K562 (cell line): ENCODE data around the gene ARID3A. TPM values are rescaled to one million over a fixed set of nuclear protein-coding genes. Genes with fewer than 3 reads are reported as not detected.

Source experiments
- CBX8 ChIP-seq: fragments of 200-600 bp; sonication (generic); IDR thresholded peaks from 2 replicates; pipeline ENCODE4 v1.6.1; 2012; ENCODE audit warnings: borderline replicate concordance, mixed run types, low read depth, mild to moderate bottlenecking, moderate library complexity, mixed read lengths, low read length, control low read depth, inconsistent platforms; ENCODE audit not compliant: poor library complexity, severe bottlenecking; ENCODE audit errors: extremely low read depth
- ESRRA ChIP-seq: fragments of 450-650 bp; IDR thresholded peaks from 2 replicates; pipeline ENCODE4 v1.6.1; 2014; ENCODE audit warnings: low read depth, mild to moderate bottlenecking, moderate library complexity, borderline replicate concordance
- FOXA1 ChIP-seq: fragments of 450-650 bp; IDR thresholded peaks from 2 replicates; pipeline ENCODE4 v1.6.1; 2016; ENCODE audit warnings: mild to moderate bottlenecking, borderline replicate concordance
- GABPA ChIP-seq: fragments of 200-800 bp; sonication (Bioruptor generic); conservative IDR thresholded peaks from 2 replicates; pipeline ENCODE4 v1.6.1; 2016; ENCODE audit warnings: low read depth, missing genetic modification characterization, missing compliant biosample characterization
- GABPB1 ChIP-seq: sonication (generic); formaldehyde crosslinking; IDR thresholded peaks from 2 replicates; pipeline ENCODE4 v1.8.0; 2022; ENCODE audit warnings: mild to moderate bottlenecking, missing genetic modification reagents
- HDAC8 ChIP-seq: fragments of 450-650 bp; IDR thresholded peaks from 2 replicates; pipeline ENCODE4 v1.6.1; 2016; ENCODE audit warnings: mild to moderate bottlenecking, missing genetic modification characterization, moderate library complexity, missing compliant biosample characterization
- KLF10 ChIP-seq: fragments of 250-450 bp; sonication (Bioruptor Pico); IDR thresholded peaks from 2 replicates; pipeline ENCODE4 v1.6.1; 2021; ENCODE audit warnings: matching md5 sums
- NBN ChIP-seq: fragments of 450-650 bp; IDR thresholded peaks from 2 replicates; pipeline ENCODE4 v1.6.1; 2016; ENCODE audit warnings: low read depth, mild to moderate bottlenecking
- NFE2L1 ChIP-seq: fragments of 450-650 bp; IDR thresholded peaks from 2 replicates; pipeline ENCODE4 v1.6.1; 2016; ENCODE audit warnings: missing genetic modification characterization, low read depth, mild to moderate bottlenecking, missing compliant biosample characterization, moderate library complexity, borderline replicate concordance
- RCOR1 ChIP-seq, 2 experiments: IDR thresholded peaks; 2 replicates each; pipeline ENCODE4 v1.6.1; 2012; ENCODE audit warnings: low read depth in 2 of 2, low read length in 2 of 2, borderline replicate concordance in 1 of 2, improper control_type of control experiment in 1 of 2
- SMARCB1 ChIP-seq: IDR thresholded peaks from 2 replicates; pipeline ENCODE4 v1.6.1; 2011; ENCODE audit warnings: improper control_type of control experiment, low read depth; ENCODE audit not compliant: insufficient read length
- SP2 ChIP-seq: IDR thresholded peaks from 2 replicates; pipeline ENCODE4 v1.6.1; 2011; ENCODE audit warnings: mild to moderate bottlenecking, low read depth, low read length, moderate library complexity; ENCODE audit not compliant: poor library complexity, severe bottlenecking; ENCODE audit errors: extremely low read depth
- SRSF3 ChIP-seq: fragments of 200-400 bp; formaldehyde crosslinking; IDR thresholded peaks from 2 replicates; pipeline ENCODE4 v1.6.1; 2016; ENCODE audit warnings: mild to moderate bottlenecking, low read length, moderate library complexity; ENCODE audit not compliant: insufficient read depth
- SUPT5H ChIP-seq: fragments of 450-650 bp; IDR thresholded peaks from 2 replicates; pipeline ENCODE4 v1.6.1; 2016
- TFE3 ChIP-seq: fragments of 450-650 bp; formaldehyde crosslinking; IDR thresholded peaks from 2 replicates; pipeline ENCODE4 v1.4.0; 2020; ENCODE audit warnings: mild to moderate bottlenecking, mixed read lengths
- ZBTB17 ChIP-seq: fragments of 450-650 bp; formaldehyde crosslinking; IDR thresholded peaks from 2 replicates; pipeline ENCODE4 v1.4.0; 2020; ENCODE audit warnings: mild to moderate bottlenecking
- ZFPM2 ChIP-seq: fragments of 250-450 bp; sonication (Bioruptor Pico); IDR thresholded peaks from 2 replicates; pipeline ENCODE4 v1.5.1; 2022; ENCODE audit warnings: mild to moderate bottlenecking
- ZKSCAN1 ChIP-seq: fragments of 150-350 bp; IDR thresholded peaks from 2 replicates; pipeline ENCODE4 v1.6.1; 2016; ENCODE audit warnings: low read depth, low read length
- ZNF41 ChIP-seq: fragments of 250-450 bp; sonication (Bioruptor Pico); conservative IDR thresholded peaks from 2 replicates; pipeline ENCODE4 v1.4.0; 2020; ENCODE audit warnings: mild to moderate bottlenecking
- ZNF431 ChIP-seq: sonication (generic); formaldehyde crosslinking; IDR thresholded peaks from 2 replicates; pipeline ENCODE4 v1.8.0; 2022; ENCODE audit warnings: mild to moderate bottlenecking, missing genetic modification reagents
- ZNF766 ChIP-seq: fragments of 200-800 bp; sonication (Bioruptor generic); conservative IDR thresholded peaks from 2 replicates; pipeline ENCODE4 v1.6.1; 2016; ENCODE audit warnings: missing genetic modification characterization, missing compliant biosample characterization
- polyA plus RNA-seq, 8 experiments: library from polyadenylated mRNA; depleted of rRNA in 4 of 8; stranded (reverse) in 5 of 8; unstranded in 3 of 8; fragments of >200 nt; fragmentation: Nextera tagmentation in 2 of 8; fragmentation: Illumina TruSeq in 1 of 8; extraction: Ambion mirVana in 2 of 8; extraction: Trizol in 1 of 8; gene quantifications; 2 replicates each; pipeline versions ENCODE4 v1.2.1 to v1.2.3, GENCODE V29; 2011 to 2014; ENCODE audit warnings: inconsistent platforms in 1 of 8, missing spikeins in 1 of 8
- total RNA-seq, 7 experiments: library from RNA; depleted of rRNA in 6 of 7; stranded (reverse); fragments of >200 nt in 6 of 7; fragmentation: Illumina TruSeq in 2 of 7; extraction: Trizol in 2 of 7; gene quantifications; 2 replicates each; pipeline versions ENCODE4 v1.2.1 to v1.2.3, GENCODE V29; 2011 to 2021; ENCODE audit warnings: low replicate concordance in 1 of 7
- TF ChIP-seq, protein P1 (sequence below): fragments of 200-800 bp; sonication (Bioruptor generic); IDR thresholded peaks from 2 replicates; pipeline ENCODE4 v1.6.1; 2017; ENCODE audit warnings: missing genetic modification characterization, missing compliant biosample characterization
- TF ChIP-seq, protein P2 (sequence below): fragments of 250-450 bp; sonication (Bioruptor Pico); IDR thresholded peaks from 2 replicates; pipeline ENCODE4 v1.8.0; 2022; ENCODE audit warnings: moderate library complexity, mild to moderate bottlenecking, inconsistent platforms
- TF ChIP-seq, protein P3 (sequence below): fragments of 450-650 bp; IDR thresholded peaks from 2 replicates; pipeline ENCODE4 v1.6.1; 2016
- TF ChIP-seq, protein P4 (sequence below): fragments of 450-650 bp; IDR thresholded peaks from 2 replicates; pipeline ENCODE4 v1.6.1; 2016; ENCODE audit warnings: low read depth, mild to moderate bottlenecking, moderate library complexity

Gene ARID3A
- total and polyA plus RNA-seq, 9 of the 15 experiments (the other 6 are each of a cell fraction or from before 2014, with no cell fraction given): 1.4 to 118 (median 31.2) TPM

DNA sequence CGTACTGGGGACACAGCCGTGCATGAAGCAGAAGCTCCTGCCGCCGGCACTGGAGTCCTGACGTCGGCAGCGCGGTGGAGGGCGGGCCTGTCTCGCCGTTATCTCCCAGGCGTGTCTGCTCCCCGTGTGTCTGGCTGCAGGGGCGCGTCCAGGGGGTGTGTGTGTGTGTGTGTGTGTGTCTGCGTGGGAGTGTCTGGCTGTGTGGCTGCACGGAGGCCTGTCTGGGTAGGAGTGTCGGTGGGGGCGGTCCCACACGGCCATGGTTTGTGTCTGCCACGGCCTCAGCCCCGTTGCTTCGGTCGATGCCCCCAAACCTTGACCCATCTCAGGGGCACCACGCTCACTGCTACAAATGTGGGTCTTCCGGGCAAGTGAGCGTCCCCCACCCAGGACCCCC is 18.3 kb downstream of the ARID3A start (continued):
- TF ChIP-seq, protein P1, sequence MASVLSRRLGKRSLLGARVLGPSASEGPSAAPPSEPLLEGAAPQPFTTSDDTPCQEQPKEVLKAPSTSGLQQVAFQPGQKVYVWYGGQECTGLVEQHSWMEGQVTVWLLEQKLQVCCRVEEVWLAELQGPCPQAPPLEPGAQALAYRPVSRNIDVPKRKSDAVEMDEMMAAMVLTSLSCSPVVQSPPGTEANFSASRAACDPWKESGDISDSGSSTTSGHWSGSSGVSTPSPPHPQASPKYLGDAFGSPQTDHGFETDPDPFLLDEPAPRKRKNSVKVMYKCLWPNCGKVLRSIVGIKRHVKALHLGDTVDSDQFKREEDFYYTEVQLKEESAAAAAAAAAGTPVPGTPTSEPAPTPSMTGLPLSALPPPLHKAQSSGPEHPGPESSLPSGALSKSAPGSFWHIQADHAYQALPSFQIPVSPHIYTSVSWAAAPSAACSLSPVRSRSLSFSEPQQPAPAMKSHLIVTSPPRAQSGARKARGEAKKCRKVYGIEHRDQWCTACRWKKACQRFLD (CRISPR knock-in tag): peak; percentile 62; the same call in 1 of the 2 replicates
- TF ChIP-seq CBX8 (no peak), GABPA (tag) (no peak), ESRRA (peak; percentile 34; the same call in 1 of the 2 replicates), SMARCB1 (peak; percentile 64), RCOR1 (IDR thresholded peaks at IDR 0.05; ENCODE audit: borderline replicate concordance in 1 of 2, low read depth in 2 of 2, low read length in 2 of 2) (peak; percentile 76 to 83; a peak in 3 of 4 replicates), ZNF766 (no peak; the same call in 1 of the 2 replicates), HDAC8 (tag) (no peak), KLF10 (CRISPR knock-in tag) (no peak), GABPB1 (CRISPR knock-in tag) (peak; percentile 81), SUPT5H (peak; percentile 28; the same call in 1 of the 2 replicates), ZFPM2 (CRISPR knock-in tag) (no peak), ZNF41 (0 out of 2 replicates have a peak, but pooled peaks have one; percentile 57), ZBTB17 (CRISPR knock-in tag) (peak; percentile 56; the same call in 1 of the 2 replicates), SP2 (no peak), FOXA1 (no peak), TFE3 (CRISPR knock-in tag) (no peak), NFE2L1 (tag) (no peak), NBN (peak; percentile 94), SRSF3 (no peak), ZKSCAN1 (peak; percentile 77), ZNF431 (CRISPR knock-in tag) (no peak)
- TF ChIP-seq, protein P2, sequence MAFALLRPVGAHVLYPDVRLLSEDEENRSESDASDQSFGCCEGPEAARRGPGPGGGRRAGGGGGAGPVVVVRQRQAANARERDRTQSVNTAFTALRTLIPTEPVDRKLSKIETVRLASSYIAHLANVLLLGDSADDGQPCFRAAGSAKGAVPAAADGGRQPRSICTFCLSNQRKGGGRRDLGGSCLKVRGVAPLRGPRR: no peak
- TF ChIP-seq, protein P3, sequence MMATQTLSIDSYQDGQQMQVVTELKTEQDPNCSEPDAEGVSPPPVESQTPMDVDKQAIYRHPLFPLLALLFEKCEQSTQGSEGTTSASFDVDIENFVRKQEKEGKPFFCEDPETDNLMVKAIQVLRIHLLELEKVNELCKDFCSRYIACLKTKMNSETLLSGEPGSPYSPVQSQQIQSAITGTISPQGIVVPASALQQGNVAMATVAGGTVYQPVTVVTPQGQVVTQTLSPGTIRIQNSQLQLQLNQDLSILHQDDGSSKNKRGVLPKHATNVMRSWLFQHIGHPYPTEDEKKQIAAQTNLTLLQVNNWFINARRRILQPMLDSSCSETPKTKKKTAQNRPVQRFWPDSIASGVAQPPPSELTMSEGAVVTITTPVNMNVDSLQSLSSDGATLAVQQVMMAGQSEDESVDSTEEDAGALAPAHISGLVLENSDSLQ: peak; percentile 60; the same call in 1 of the 2 replicates
- TF ChIP-seq, protein P4, sequence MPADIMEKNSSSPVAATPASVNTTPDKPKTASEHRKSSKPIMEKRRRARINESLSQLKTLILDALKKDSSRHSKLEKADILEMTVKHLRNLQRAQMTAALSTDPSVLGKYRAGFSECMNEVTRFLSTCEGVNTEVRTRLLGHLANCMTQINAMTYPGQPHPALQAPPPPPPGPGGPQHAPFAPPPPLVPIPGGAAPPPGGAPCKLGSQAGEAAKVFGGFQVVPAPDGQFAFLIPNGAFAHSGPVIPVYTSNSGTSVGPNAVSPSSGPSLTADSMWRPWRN: peak; percentile 82
